Stimulated activated CD4-positive, alpha-beta T cell treated with anti-CD3 and anti-CD28 coated beads, Interleukin-2, amount 100 ng/mL, for 4 hours (primary cell): Measurements from ENCODE around the gene RHOV.

ENCODE experiments used
- DNase-seq: peaks from one replicate; pipeline ENCODE4 v3.0.0-alpha.2; 2020; ENCODE audit warnings: low read depth

Gene RHOV

GRCh38 chr15:40845036-40845435, 29.0 kb downstream of the RHOV start:
- no peak for DNase-seq

- DNase-seq, result no peak
Observed at GRCh38 chr15:40844696-40845030, 29.4 kb downstream of the RHOV start.

GRCh38 chr15:40843885-40844695, 29.9 kb downstream of the RHOV start, which contains the start of gene SPINT1:
Gene SPINT1, plus strand, starts transcription at chr15:40844048. Its CDS starts 507 bp downstream, at chr15:40844555.
- peak; percentile 82 for DNase-seq

- no peak for DNase-seq
Observed at GRCh38 chr15:40843261-40843884, 30.7 kb downstream of the RHOV start.

- no peak for DNase-seq
Observed at GRCh38 chr15:40841741-40842140, 32.3 kb downstream of the RHOV start.

GRCh38 chr15:40838756-40839155, 35.3 kb downstream of the RHOV start:
- DNase-seq, result no peak

- no peak for DNase-seq
Observed at GRCh38 chr15:40836020-40836419, 38.0 kb downstream of the RHOV start.

GRCh38 chr15:40832903-40833302, 41.1 kb downstream of the RHOV start:
- DNase-seq, result no peak

GRCh38 chr15:40831861-40832260, 42.2 kb downstream of the RHOV start:
- DNase-seq, result no peak

GRCh38 chr15:40830884-40831283, 43.1 kb downstream of the RHOV start:
- no peak for DNase-seq

- no peak for DNase-seq
Observed at GRCh38 chr15:40829115-40829514, 44.9 kb downstream of the RHOV start.

- no peak for DNase-seq
Observed at GRCh38 chr15:40828447-40829036, 45.5 kb downstream of the RHOV start, which contains the start of gene PPP1R14D. Gene PPP1R14D, minus strand, starts transcription at chr15:40828708. Its CDS starts 67 bp downstream, at chr15:40828641.

- DNase-seq, result no peak
Observed at GRCh38 chr15:40826423-40827075, 47.5 kb downstream of the RHOV start.

GRCh38 chr15:40825661-40826422, 48.2 kb downstream of the RHOV start:
- DNase-seq, result no peak

- DNase-seq, result no peak
Observed at GRCh38 chr15:40823572-40824343, 50.3 kb downstream of the RHOV start.
